Measurements from ENCODE around the gene RPS6KA4. TPM values are rescaled to one million over a fixed set of nuclear protein-coding genes. Genes with fewer than 3 reads are reported as not detected.

The RPS6KA4 gene
- total RNA-seq, 1 donor, result 39.4 TPM

DNA sequence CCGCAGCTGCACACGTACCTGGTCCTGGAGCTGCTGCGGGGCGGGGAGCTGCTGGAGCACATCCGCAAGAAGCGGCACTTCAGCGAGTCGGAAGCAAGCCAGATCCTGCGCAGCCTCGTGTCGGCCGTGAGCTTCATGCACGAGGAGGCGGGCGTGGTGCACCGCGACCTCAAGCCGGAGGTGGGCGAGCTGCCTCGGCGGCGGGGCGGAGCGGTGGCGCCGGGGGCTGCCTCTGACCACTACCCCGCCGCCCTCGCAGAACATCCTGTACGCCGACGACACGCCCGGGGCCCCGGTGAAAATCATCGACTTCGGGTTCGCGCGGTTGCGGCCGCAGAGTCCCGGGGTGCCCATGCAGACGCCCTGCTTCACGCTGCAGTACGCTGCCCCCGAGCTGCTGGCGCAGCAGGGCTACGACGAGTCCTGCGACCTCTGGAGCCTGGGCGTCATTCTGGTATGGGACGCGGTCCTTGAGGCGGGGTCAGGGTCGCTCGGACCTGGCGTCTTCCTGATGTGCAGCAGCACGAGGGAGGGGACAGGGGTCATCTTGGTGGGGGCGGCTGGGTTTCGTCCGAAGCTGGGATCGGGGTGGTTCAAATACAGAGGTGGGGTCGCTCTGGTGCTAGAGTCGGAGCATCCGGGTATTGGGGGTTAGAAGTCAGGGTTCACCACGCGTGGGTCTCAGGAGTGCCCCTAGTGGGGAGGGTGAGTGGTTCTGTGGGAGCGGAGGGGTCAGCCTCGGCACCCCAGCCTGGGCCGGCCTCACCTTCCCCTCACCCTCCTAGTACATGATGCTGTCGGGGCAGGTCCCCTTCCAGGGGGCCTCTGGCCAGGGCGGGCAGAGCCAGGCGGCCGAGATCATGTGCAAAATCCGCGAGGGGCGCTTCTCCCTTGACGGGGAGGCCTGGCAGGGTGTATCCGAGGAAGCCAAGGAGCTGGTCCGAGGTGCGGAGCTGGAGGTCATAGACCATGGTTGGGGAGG is 10.8 kb downstream of the RPS6KA4 start:
- Histone ChIP-seq H3K4me3 (ENCODE audit: insufficient read depth, low read length) (no peak overlapping the region), H3K4me2 (ENCODE audit: insufficient read depth, low read length) (no peak overlapping the region), H3K27ac (ENCODE audit: low read depth, low read length) (no peak overlapping the region), H3K4me1 (ENCODE audit: insufficient read depth, low read length) (no peaks in the 10 kb centered on the region), H3K79me2 (ENCODE audit: insufficient read depth, low read length) (no peaks in the 10 kb centered on the region), H4K20me1 (ENCODE audit: insufficient read depth, low read length) (peaks cover 4% of the 10 kb centered on the region), H3K9me3 (ENCODE audit: low read depth, low read length) (no peaks in the 10 kb centered on the region), H2AFZ (ENCODE audit: low read length) (no peak overlapping the region), H3K27me3 (ENCODE audit: insufficient read depth, low read length) (no peaks in the 10 kb centered on the region), H3K36me3 (ENCODE audit: insufficient read depth, low read length) (peaks cover 28% of the 10 kb centered on the region)
- TF ChIP-seq, protein P1, sequence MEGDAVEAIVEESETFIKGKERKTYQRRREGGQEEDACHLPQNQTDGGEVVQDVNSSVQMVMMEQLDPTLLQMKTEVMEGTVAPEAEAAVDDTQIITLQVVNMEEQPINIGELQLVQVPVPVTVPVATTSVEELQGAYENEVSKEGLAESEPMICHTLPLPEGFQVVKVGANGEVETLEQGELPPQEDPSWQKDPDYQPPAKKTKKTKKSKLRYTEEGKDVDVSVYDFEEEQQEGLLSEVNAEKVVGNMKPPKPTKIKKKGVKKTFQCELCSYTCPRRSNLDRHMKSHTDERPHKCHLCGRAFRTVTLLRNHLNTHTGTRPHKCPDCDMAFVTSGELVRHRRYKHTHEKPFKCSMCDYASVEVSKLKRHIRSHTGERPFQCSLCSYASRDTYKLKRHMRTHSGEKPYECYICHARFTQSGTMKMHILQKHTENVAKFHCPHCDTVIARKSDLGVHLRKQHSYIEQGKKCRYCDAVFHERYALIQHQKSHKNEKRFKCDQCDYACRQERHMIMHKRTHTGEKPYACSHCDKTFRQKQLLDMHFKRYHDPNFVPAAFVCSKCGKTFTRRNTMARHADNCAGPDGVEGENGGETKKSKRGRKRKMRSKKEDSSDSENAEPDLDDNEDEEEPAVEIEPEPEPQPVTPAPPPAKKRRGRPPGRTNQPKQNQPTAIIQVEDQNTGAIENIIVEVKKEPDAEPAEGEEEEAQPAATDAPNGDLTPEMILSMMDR (IDR thresholded peaks at IDR 0.05; ENCODE audit: extremely low read depth, low read depth, low read length), result no peak
- peak; percentile 83 for DNase-seq (ENCODE audit: insufficient read length, low spot score, missing footprints)

DNA sequence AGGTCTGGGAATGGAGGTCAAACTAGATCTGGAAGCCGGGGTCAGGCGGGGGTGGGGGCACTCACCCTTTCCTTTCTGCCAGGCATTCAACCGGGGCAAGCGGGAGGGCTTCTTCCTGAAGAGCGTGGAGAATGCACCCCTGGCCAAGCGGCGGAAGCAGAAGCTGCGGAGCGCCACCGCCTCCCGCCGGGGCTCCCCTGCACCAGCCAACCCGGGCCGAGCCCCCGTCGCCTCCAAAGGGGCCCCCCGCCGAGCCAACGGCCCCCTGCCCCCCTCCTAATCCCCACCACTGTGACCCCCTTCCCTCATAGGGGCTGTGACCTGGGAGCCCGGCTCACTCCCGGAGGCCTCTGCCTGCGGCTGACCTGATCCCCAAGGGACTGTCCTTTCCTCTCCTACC is 12.2 kb downstream of the RPS6KA4 start:
- peaks cover 21% of the 10 kb centered on the region for H3K36me3 ChIP-seq (ENCODE audit: insufficient read depth, low read length)
- H3K27me3 ChIP-seq (ENCODE audit: insufficient read depth, low read length), result no peaks in the 10 kb centered on the region
- no peak overlapping the region for H3K4me3 ChIP-seq (ENCODE audit: insufficient read depth, low read length)
- peak; percentile 74 for DNase-seq (ENCODE audit: insufficient read length, low spot score, missing footprints)
- H3K9me3 ChIP-seq (ENCODE audit: low read depth, low read length), result no peaks in the 10 kb centered on the region
- H2AFZ ChIP-seq (ENCODE audit: low read length), result no peak overlapping the region
- no peaks in the 10 kb centered on the region for H3K4me1 ChIP-seq (ENCODE audit: insufficient read depth, low read length)
- TF ChIP-seq, protein P1 (IDR thresholded peaks at IDR 0.05; ENCODE audit: extremely low read depth, low read depth, low read length), result no peak
- H4K20me1 ChIP-seq (ENCODE audit: insufficient read depth, low read length), result peaks cover 4% of the 10 kb centered on the region
- H3K4me2 ChIP-seq (ENCODE audit: insufficient read depth, low read length), result no peak overlapping the region
- H3K27ac ChIP-seq (ENCODE audit: low read depth, low read length), result no peak overlapping the region
- no peaks in the 10 kb centered on the region for H3K79me2 ChIP-seq (ENCODE audit: insufficient read depth, low read length)

DNA sequence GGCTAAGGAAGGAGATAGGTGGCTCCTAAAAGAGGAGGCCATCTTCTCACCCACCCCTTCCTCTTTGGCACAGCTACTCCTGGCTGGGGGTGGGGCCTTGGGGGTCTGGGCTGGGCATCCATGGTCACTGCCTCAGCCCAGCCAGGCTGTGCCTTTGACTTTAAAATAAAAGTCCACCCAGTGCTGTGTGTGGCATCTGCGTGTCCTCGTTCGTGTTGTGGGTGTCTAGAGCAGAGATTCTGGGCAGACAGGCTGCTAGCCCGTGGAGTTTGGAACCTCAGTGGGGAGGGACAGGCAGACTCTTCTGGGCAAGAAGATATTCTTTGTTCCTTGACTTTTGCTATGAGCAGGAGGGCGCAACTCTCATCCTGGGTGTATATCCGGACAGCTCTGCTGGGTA is 13.1 kb downstream of the RPS6KA4 start:
- Histone ChIP-seq H3K36me3 (ENCODE audit: insufficient read depth, low read length) (peaks cover 17% of the 10 kb centered on the region), H3K27me3 (ENCODE audit: insufficient read depth, low read length) (no peaks in the 10 kb centered on the region), H4K20me1 (ENCODE audit: insufficient read depth, low read length) (peaks cover 4% of the 10 kb centered on the region), H3K9me3 (ENCODE audit: low read depth, low read length) (no peaks in the 10 kb centered on the region), H3K27ac (ENCODE audit: low read depth, low read length) (no peak overlapping the region), H2AFZ (ENCODE audit: low read length) (no peak overlapping the region), H3K4me1 (ENCODE audit: insufficient read depth, low read length) (no peaks in the 10 kb centered on the region), H3K4me3 (ENCODE audit: insufficient read depth, low read length) (no peak overlapping the region), H3K79me2 (ENCODE audit: insufficient read depth, low read length) (no peaks in the 10 kb centered on the region), H3K4me2 (ENCODE audit: insufficient read depth, low read length) (no peak overlapping the region)
- TF ChIP-seq, protein P1 (IDR thresholded peaks at IDR 0.05; ENCODE audit: extremely low read depth, low read depth, low read length), result no peak
- peak; percentile 86 for DNase-seq (ENCODE audit: insufficient read length, low spot score, missing footprints)

All from osteoblast (primary cell).